ENCODE data around the gene GIMAP5.

The GIMAP5 gene

GRCh38 chr7:150739033-150739432 is 1.8 kb downstream of the GIMAP5 start:
- Histone ChIP-seq H4K20me1 (ENCODE audit: control insufficient read depth, insufficient read depth, low read depth, low read length) (no peaks in the 10 kb centered on the region), H3K9me2 (replicated peaks; ENCODE audit: control insufficient read depth, low read length) (no peaks in the 10 kb centered on the region), H3K27ac (ENCODE audit: low read depth, low read length) (no peak overlapping the region), H3K9me3 (ENCODE audit: control insufficient read depth, insufficient read depth, low read length) (no peaks in the 10 kb centered on the region), H3K27me3 (ENCODE audit: control insufficient read depth, low read length) (peaks cover 25% of the 10 kb centered on the region; the same call in 1 of the 2 replicates), H3F3A (ENCODE audit: control insufficient read depth, insufficient read depth) (no peaks in the 10 kb centered on the region), H3K4me1 (ENCODE audit: control insufficient read depth, low read length) (no peaks in the 10 kb centered on the region), H3K4me3 (ENCODE audit: low read length) (no peak overlapping the region), H3K4me2 (ENCODE audit: low read length) (no peak overlapping the region), H3K36me3 (ENCODE audit: control insufficient read depth, low read length) (no peaks in the 10 kb centered on the region), H3K79me2 (ENCODE audit: control insufficient read depth, low read length) (no peaks in the 10 kb centered on the region)
- no peak for TF ChIP-seq EZH2phosphoT487 (IDR thresholded peaks at IDR 0.05; ENCODE audit: borderline replicate concordance, low read length)
- TF ChIP-seq CTCF (IDR thresholded peaks at IDR 0.05; ENCODE audit: low read depth, low read length, poor library complexity, severe bottlenecking) = no peak

GRCh38 chr7:150740053-150740452 is 2.8 kb downstream of the GIMAP5 start:
- Histone ChIP-seq H3K27ac (ENCODE audit: low read depth, low read length) (no peak overlapping the region), H3K4me3 (ENCODE audit: low read length) (no peak overlapping the region), H3K36me3 (ENCODE audit: control insufficient read depth, low read length) (no peaks in the 10 kb centered on the region), H3K9me2 (replicated peaks; ENCODE audit: control insufficient read depth, low read length) (no peaks in the 10 kb centered on the region), H3K9me3 (ENCODE audit: control insufficient read depth, insufficient read depth, low read length) (no peaks in the 10 kb centered on the region), H3K27me3 (ENCODE audit: control insufficient read depth, low read length) (peaks cover 25% of the 10 kb centered on the region; the same call in 1 of the 2 replicates), H3K4me1 (ENCODE audit: control insufficient read depth, low read length) (no peaks in the 10 kb centered on the region), H4K20me1 (ENCODE audit: control insufficient read depth, insufficient read depth, low read depth, low read length) (no peaks in the 10 kb centered on the region), H3F3A (ENCODE audit: control insufficient read depth, insufficient read depth) (no peaks in the 10 kb centered on the region), H3K79me2 (ENCODE audit: control insufficient read depth, low read length) (no peaks in the 10 kb centered on the region), H3K4me2 (ENCODE audit: low read length) (no peak overlapping the region)
- no peak for TF ChIP-seq CTCF (IDR thresholded peaks at IDR 0.05; ENCODE audit: low read depth, low read length, poor library complexity, severe bottlenecking)
- no peak for TF ChIP-seq EZH2phosphoT487 (IDR thresholded peaks at IDR 0.05; ENCODE audit: borderline replicate concordance, low read length)

DNA sequence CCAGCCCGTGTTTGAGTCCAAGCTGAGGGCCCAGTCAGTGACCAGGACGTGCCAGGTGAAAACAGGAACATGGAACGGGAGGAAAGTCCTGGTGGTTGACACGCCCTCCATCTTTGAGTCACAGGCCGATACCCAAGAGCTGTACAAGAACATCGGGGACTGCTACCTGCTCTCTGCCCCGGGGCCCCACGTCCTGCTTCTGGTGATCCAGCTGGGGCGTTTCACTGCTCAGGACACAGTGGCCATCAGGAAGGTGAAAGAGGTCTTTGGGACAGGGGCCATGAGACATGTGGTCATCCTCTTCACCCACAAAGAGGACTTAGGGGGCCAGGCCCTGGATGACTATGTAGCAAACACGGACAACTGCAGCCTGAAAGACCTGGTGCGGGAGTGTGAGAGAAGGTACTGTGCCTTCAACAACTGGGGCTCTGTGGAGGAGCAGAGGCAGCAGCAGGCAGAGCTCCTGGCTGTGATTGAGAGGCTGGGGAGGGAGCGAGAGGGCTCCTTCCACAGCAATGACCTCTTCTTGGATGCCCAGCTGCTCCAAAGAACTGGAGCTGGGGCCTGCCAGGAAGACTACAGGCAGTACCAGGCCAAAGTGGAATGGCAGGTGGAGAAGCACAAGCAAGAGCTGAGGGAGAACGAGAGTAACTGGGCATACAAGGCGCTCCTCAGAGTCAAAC is 5.2 kb downstream of the GIMAP5 start:
- no peaks in the 10 kb centered on the region for H4K20me1 ChIP-seq (ENCODE audit: control insufficient read depth, insufficient read depth, low read depth, low read length)
- TF ChIP-seq CTCF (IDR thresholded peaks at IDR 0.05; ENCODE audit: low read depth, low read length, poor library complexity, severe bottlenecking) = no peak
- TF ChIP-seq EZH2phosphoT487 (IDR thresholded peaks at IDR 0.05; ENCODE audit: borderline replicate concordance, low read length) = no peak
- no peak overlapping the region for H3K27ac ChIP-seq (ENCODE audit: low read depth, low read length)
- no peak overlapping the region for H3K4me3 ChIP-seq (ENCODE audit: low read length)
- H3K4me2 ChIP-seq (ENCODE audit: low read length) = no peak overlapping the region
- peaks cover 16% of the 10 kb centered on the region; the same call in 1 of the 2 replicates for H3K27me3 ChIP-seq (ENCODE audit: control insufficient read depth, low read length)
- H3K79me2 ChIP-seq (ENCODE audit: control insufficient read depth, low read length) = no peaks in the 10 kb centered on the region
- H3K9me2 ChIP-seq (replicated peaks; ENCODE audit: control insufficient read depth, low read length) = no peaks in the 10 kb centered on the region
- no peaks in the 10 kb centered on the region for H3K9me3 ChIP-seq (ENCODE audit: control insufficient read depth, insufficient read depth, low read length)
- H3K36me3 ChIP-seq (ENCODE audit: control insufficient read depth, low read length) = no peaks in the 10 kb centered on the region
- no peaks in the 10 kb centered on the region for H3F3A ChIP-seq (ENCODE audit: control insufficient read depth, insufficient read depth)
- no peaks in the 10 kb centered on the region for H3K4me1 ChIP-seq (ENCODE audit: control insufficient read depth, low read length)
